GM12878 (cell line): ENCODE measurements around the gene SELENOW. TPM values are rescaled to one million over a fixed set of nuclear protein-coding genes. Genes with fewer than 3 reads are reported as not detected.

Experiments used
- ATF3 ChIP-seq: IDR thresholded peaks from 2 replicates; pipeline ENCODE4 v1.6.1; 2011; ENCODE audit warnings: low read depth, mild to moderate bottlenecking, low read length, moderate library complexity, borderline replicate concordance; ENCODE audit errors: extremely low read depth
- BMI1 ChIP-seq: fragments of 450-650 bp; IDR thresholded peaks from 2 replicates; pipeline ENCODE4 v1.6.1; 2016; ENCODE audit warnings: mild to moderate bottlenecking, moderate library complexity, borderline replicate concordance
- CEBPZ ChIP-seq: fragments of 150-350 bp; IDR thresholded peaks from 2 replicates; pipeline ENCODE4 v1.6.1; 2016; ENCODE audit warnings: low read depth, low read length
- IKZF2 ChIP-seq, 2 experiments: fragments of 450-650 bp; IDR thresholded peaks; 2 replicates each; pipeline ENCODE4 v1.6.1; 2017; ENCODE audit warnings: mild to moderate bottlenecking in 2 of 2, moderate library complexity in 2 of 2
- PML ChIP-seq: IDR thresholded peaks from 2 replicates; pipeline ENCODE4 v1.6.1; 2012; ENCODE audit warnings: low read length, inconsistent platforms
- PRDM15 ChIP-seq: fragments of 450-650 bp; formaldehyde crosslinking; IDR thresholded peaks from 2 replicates; pipeline ENCODE4 v1.4.0; 2020; ENCODE audit warnings: mild to moderate bottlenecking, moderate library complexity
- RAD21 ChIP-seq: IDR thresholded peaks from 2 replicates; pipeline ENCODE4 v1.6.1; 2011; ENCODE audit warnings: mild to moderate bottlenecking, low read depth, low read length, moderate library complexity; ENCODE audit not compliant: insufficient read depth
- RELA ChIP-seq: fragments of 450-650 bp; IDR thresholded peaks from 2 replicates; pipeline ENCODE4 v1.8.0; 2014; ENCODE audit warnings: borderline replicate concordance; ENCODE audit not compliant: partially characterized antibody
- TBL1XR1 ChIP-seq: IDR thresholded peaks from 2 replicates; pipeline ENCODE4 v1.6.1; 2012; ENCODE audit warnings: low read depth, low read length, improper control_type of control experiment
- ZBED1 ChIP-seq: IDR thresholded peaks from 2 replicates; pipeline ENCODE4 v1.6.1; 2016; ENCODE audit warnings: borderline replicate concordance
- ZNF24 ChIP-seq: fragments of 450-650 bp; IDR thresholded peaks from 2 replicates; pipeline ENCODE4 v1.6.1; 2017; ENCODE audit warnings: antibody characterized with exemption, mild to moderate bottlenecking
- ZSCAN29 ChIP-seq: fragments of 450-650 bp; IDR thresholded peaks from 2 replicates; pipeline ENCODE4 v1.6.1; 2017; ENCODE audit warnings: mild to moderate bottlenecking, moderate library complexity
- polyA plus RNA-seq, 11 experiments: library from polyadenylated mRNA; depleted of rRNA in 4 of 11; unstranded in 6 of 11; stranded (reverse) in 5 of 11; fragments of >200 nt; fragmentation: Nextera tagmentation in 4 of 11; fragmentation: Illumina TruSeq in 1 of 11; extraction: Ambion mirVana in 4 of 11; extraction: Trizol in 1 of 11; gene quantifications; 1 replicate in 1 of 11; 2 replicates in 10 of 11; pipeline versions ENCODE4 v1.2.1 to v1.2.3, GENCODE V29; 2011 to 2016; ENCODE audit warnings: inconsistent platforms in 2 of 11, missing spikeins in 2 of 11, low read depth in 1 of 11
- total RNA-seq, 4 experiments: library from RNA; depleted of rRNA in 3 of 4; stranded (reverse); fragments of >200 nt in 3 of 4; fragmentation: Illumina TruSeq in 1 of 4; extraction: Trizol in 1 of 4; gene quantifications; 2 replicates each; pipeline versions ENCODE4 v1.2.1 to v1.2.3, GENCODE V29; 2013 to 2021
- TF ChIP-seq, protein P1 (sequence below): fragments of 450-650 bp; IDR thresholded peaks from 2 replicates; pipeline ENCODE4 v1.6.1; 2018; ENCODE audit warnings: mild to moderate bottlenecking, low read depth, moderate library complexity; ENCODE audit not compliant: partially characterized antibody
- TF ChIP-seq, protein P2 (sequence below): fragments of 450-650 bp; formaldehyde crosslinking; IDR thresholded peaks from 2 replicates; pipeline ENCODE4 v1.4.0; 2022; ENCODE audit warnings: mild to moderate bottlenecking, moderate library complexity

SELENOW gene
- total and polyA plus RNA-seq, 10 of the 15 experiments (the other 5 are each of a cell fraction or from before 2014, with no cell fraction given): 53.3 to 186 (median 101) TPM

DNA sequence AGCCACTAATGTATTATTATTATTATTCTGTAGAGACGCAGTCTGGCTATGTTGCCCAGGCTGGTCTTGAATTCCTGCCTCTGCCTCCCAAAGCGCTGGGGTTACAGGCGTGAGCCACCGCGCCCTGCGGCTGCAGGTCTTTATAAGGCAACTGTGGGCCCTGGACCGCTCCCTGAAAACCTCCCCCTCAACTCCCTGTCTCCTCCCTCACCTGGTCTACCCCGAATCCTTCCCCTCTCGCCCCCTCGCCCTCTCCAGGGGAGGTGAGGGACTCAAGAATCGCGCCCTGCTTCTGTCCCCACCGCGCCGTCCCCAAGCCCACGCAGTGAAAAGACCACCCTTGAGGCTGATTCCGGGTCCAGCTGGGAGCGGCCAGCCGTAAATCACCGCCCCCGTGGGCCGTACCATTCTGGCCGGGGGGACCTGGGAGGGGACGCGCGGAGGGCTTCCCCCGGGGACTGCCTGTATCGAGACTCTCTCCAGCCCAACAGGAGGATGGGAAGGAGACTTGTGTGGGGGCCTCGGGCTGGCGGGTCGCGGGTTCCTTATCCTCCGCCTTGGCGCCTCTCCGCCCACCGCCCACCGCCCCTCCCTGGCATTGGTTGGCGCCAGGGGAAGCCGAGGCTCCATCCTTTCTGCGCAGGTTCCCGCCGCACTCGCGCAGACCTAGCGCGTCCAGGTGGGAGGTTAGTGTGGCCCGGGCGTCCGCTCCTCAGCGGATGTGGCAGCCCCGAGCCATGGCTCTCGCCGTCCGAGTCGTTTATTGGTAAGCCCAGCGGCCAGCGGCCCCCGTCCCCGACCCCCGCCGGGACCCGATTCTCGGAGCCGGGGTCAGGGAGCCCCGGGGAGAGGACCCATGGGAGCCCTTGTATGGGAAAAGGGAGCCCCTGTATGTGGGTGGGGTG lies at the start of gene SELENOW (continued):
- no peak for TF ChIP-seq CEBPZ
- no peak for TF ChIP-seq ZSCAN29
- TF ChIP-seq, protein P1, sequence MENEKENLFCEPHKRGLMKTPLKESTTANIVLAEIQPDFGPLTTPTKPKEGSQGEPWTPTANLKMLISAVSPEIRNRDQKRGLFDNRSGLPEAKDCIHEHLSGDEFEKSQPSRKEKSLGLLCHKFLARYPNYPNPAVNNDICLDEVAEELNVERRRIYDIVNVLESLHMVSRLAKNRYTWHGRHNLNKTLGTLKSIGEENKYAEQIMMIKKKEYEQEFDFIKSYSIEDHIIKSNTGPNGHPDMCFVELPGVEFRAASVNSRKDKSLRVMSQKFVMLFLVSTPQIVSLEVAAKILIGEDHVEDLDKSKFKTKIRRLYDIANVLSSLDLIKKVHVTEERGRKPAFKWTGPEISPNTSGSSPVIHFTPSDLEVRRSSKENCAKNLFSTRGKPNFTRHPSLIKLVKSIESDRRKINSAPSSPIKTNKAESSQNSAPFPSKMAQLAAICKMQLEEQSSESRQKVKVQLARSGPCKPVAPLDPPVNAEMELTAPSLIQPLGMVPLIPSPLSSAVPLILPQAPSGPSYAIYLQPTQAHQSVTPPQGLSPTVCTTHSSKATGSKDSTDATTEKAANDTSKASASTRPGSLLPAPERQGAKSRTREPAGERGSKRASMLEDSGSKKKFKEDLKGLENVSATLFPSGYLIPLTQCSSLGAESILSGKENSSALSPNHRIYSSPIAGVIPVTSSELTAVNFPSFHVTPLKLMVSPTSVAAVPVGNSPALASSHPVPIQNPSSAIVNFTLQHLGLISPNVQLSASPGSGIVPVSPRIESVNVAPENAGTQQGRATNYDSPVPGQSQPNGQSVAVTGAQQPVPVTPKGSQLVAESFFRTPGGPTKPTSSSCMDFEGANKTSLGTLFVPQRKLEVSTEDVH: peak; percentile 17
- TF ChIP-seq IKZF2 (IDR thresholded peaks at IDR 0.05): peak; percentile 14 to 31; a peak in 1 of 4 replicates
- no peak for TF ChIP-seq PRDM15 (CRISPR knock-in tag)
- no peak for TF ChIP-seq RAD21
- no peak for TF ChIP-seq BMI1
- TF ChIP-seq ZBED1: no peak
- TF ChIP-seq RELA: peak; percentile 75
- peak; percentile 65; the same call in 1 of the 2 replicates for TF ChIP-seq PML
- TF ChIP-seq, protein P2, sequence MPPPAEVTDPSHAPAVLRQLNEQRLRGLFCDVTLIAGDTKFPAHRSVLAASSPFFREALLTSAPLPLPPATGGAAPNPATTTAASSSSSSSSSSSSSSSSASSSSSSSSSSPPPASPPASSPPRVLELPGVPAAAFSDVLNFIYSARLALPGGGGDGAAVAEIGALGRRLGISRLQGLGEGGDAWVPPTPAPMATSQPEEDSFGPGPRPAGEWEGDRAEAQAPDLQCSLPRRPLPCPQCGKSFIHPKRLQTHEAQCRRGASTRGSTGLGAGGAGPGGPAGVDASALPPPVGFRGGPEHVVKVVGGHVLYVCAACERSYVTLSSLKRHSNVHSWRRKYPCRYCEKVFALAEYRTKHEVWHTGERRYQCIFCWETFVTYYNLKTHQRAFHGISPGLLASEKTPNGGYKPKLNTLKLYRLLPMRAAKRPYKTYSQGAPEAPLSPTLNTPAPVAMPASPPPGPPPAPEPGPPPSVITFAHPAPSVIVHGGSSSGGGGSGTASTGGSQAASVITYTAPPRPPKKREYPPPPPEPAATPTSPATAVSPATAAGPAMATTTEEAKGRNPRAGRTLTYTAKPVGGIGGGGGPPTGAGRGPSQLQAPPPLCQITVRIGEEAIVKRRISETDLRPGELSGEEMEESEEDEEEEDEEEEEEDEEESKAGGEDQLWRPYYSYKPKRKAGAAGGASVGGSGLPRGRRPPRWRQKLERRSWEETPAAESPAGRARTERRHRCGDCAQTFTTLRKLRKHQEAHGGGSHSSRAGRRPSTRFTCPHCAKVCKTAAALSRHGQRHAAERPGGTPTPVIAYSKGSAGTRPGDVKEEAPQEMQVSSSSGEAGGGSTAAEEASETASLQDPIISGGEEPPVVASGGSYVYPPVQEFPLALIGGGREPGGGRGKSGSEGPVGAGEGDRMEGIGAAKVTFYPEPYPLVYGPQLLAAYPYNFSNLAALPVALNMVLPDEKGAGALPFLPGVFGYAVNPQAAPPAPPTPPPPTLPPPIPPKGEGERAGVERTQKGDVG (CRISPR knock-in tag): no peak
- no peak for TF ChIP-seq ATF3
- no peak for TF ChIP-seq ZNF24
- TF ChIP-seq TBL1XR1: peak; percentile 38; the same call in 1 of the 2 replicates
